Transverse colon (tissue), 4 donors: ENCODE measurements around the gene SEC14L1.

Source experiments
- EP300 ChIP-seq: sonication (generic); formaldehyde crosslinking; IDR thresholded peaks from one replicate; pipeline ENCODE4 v1.6.1; 2017; ENCODE audit warnings: antibody characterized with exemption, low read depth
- POLR2A ChIP-seq: fragments of 450-650 bp; IDR thresholded peaks from one replicate; pipeline ENCODE4 v1.6.1; 2016; ENCODE audit warnings: antibody characterized with exemption, mild to moderate bottlenecking, moderate library complexity
- POLR2AphosphoS5 ChIP-seq, 3 donors: sonication (generic); formaldehyde crosslinking; IDR thresholded peaks; one replicate each; pipeline ENCODE4 v1.6.1; 2016; ENCODE audit warnings: antibody characterized with exemption in 3 of 3
- TF ChIP-seq, protein P1 (sequence below), 5 experiments: fragments of 200-600 bp in 3 of 5; fragments of 450-650 bp in 2 of 5; sonication (generic) in 3 of 5; IDR thresholded peaks; 1 replicate in 2 of 5; 2 replicates in 3 of 5; pipeline ENCODE4 v1.5.1; 2016 to 2017; ENCODE audit warnings: antibody characterized with exemption in 5 of 5, inconsistent platforms in 3 of 5, mild to moderate bottlenecking in 2 of 5, moderate library complexity in 1 of 5

DNA sequence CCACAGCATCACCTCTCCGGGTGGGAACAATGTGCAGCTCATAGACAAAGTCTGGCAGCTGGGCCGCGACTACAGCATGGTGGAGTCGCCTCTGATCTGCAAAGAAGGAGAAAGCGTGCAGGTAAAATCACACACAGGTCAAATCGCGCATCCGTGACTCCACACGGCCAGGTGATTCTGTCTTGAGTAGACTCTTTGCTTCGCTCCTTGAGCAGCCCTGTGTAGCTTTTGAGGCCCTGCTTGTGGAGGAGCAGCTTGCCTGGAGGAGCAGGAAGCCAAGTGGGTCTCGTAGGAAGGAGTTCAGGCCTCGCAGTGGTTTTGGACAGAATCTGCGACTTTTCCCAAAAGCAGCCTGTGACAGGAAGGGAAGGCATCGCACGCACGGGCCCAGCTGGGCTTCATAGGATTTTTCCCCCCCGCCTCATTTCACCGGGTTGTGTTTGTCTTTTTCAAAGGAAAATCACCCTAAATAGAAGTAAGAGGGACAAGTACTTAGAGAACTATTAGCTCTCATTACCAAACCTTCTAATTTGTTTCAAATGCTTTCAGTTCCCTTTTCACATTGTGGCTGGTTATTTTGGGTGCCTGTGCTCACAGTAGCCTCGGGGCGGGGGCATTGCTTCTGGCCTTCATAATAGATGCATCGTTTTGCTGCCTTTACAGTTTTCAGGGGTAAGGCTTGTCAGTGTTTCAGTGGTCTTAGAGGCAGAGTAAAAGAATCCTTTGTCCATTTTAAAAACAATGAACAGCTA lies 71.5 kb downstream of the SEC14L1 start:
- TF ChIP-seq, protein P1, sequence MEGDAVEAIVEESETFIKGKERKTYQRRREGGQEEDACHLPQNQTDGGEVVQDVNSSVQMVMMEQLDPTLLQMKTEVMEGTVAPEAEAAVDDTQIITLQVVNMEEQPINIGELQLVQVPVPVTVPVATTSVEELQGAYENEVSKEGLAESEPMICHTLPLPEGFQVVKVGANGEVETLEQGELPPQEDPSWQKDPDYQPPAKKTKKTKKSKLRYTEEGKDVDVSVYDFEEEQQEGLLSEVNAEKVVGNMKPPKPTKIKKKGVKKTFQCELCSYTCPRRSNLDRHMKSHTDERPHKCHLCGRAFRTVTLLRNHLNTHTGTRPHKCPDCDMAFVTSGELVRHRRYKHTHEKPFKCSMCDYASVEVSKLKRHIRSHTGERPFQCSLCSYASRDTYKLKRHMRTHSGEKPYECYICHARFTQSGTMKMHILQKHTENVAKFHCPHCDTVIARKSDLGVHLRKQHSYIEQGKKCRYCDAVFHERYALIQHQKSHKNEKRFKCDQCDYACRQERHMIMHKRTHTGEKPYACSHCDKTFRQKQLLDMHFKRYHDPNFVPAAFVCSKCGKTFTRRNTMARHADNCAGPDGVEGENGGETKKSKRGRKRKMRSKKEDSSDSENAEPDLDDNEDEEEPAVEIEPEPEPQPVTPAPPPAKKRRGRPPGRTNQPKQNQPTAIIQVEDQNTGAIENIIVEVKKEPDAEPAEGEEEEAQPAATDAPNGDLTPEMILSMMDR (IDR thresholded peaks at IDR 0.05) = no peak
- no peak for TF ChIP-seq EP300
- TF ChIP-seq POLR2A = no peak
- TF ChIP-seq POLR2AphosphoS5 (IDR thresholded peaks at IDR 0.05) = no peak
